ENCODE data around the gene GOSR1.

DNA sequence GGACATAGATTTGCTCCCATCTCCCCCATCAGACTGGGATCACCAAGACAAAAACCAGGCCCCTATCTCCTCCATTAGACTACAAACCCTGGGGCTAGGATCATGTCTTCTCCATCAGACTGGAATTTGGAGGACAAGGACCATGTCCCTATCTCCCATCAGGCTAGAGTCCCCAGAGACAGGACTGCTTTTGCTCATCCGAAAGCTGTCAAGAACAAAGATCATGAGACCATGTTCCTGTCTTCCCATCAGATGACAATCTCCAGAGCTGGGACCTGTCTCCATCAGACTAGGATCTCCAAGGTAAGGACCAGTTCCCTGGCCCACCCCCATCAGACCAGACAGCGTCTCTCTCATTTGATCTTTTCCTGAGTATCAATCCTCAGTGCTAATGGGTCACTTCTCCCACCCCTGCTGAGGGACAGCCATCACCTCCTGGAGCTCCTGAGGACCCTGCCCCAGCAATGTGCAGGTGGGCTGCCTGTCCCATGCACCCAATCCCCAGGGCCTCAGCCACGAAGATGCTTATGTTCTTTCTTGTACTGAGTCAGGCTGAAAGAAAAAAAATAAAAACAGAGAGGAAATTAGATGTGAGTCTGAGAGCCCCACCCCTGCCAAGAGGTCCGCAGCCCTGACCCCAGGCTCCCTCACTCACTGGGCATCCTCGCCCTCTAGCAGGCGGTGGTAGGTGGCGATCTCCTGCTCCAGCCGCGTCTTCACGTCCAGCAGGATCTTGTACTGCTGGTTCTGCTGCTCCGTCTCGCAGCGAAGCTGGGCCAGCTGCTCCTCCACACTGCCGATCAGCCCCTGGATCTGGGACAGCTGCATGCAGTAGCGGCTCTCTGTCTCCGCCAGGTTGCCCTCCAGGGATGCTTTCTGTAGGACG is 90.3 kb downstream of the GOSR1 start:
- TF ChIP-seq, protein P1, sequence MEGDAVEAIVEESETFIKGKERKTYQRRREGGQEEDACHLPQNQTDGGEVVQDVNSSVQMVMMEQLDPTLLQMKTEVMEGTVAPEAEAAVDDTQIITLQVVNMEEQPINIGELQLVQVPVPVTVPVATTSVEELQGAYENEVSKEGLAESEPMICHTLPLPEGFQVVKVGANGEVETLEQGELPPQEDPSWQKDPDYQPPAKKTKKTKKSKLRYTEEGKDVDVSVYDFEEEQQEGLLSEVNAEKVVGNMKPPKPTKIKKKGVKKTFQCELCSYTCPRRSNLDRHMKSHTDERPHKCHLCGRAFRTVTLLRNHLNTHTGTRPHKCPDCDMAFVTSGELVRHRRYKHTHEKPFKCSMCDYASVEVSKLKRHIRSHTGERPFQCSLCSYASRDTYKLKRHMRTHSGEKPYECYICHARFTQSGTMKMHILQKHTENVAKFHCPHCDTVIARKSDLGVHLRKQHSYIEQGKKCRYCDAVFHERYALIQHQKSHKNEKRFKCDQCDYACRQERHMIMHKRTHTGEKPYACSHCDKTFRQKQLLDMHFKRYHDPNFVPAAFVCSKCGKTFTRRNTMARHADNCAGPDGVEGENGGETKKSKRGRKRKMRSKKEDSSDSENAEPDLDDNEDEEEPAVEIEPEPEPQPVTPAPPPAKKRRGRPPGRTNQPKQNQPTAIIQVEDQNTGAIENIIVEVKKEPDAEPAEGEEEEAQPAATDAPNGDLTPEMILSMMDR (conservative IDR thresholded peaks at IDR 0.05) = no peak
- no peak for TF ChIP-seq EZH2 (IDR thresholded peaks at IDR 0.05; ENCODE audit: low read depth)
